ENCODE results near the gene C9orf50.
"Not testable (repeated sequence)": the region's sequence is repeated elsewhere in the genome, so short reads cannot be mapped to it uniquely, and the experiment has no call there.

C9orf50 gene

DNA sequence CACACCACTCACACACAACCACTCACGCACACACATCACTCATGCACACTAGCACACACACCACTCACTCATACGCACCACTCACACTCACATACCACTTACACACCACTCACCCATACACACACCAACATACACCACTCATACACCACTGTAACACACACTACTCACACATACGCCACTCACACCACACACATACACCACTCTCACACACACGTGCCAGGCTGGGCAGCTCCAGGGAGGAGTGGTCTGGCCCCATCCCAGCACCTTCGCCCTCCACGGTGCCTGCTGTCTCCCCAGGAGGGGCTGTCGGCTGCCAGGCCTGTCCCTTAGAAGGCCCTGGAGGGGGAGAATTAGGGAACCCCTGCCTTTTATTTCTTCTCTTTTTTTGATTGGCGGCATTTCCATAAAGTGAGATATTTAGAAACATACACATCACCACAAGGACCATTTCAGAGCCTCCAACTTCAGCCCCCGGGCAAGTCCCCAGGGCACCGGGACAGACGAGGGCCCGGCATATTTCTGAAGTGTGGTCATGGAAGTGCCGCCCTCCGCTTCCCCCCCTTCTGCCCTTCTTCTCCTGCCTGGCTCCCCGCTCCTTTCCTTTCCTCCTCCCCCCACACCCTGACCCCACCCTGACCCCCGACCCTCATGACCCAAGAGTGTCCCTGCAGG lies 27.3 kb upstream of the C9orf50 start:
- DNase-seq (ENCODE audit: low spot score): no peak

DNA sequence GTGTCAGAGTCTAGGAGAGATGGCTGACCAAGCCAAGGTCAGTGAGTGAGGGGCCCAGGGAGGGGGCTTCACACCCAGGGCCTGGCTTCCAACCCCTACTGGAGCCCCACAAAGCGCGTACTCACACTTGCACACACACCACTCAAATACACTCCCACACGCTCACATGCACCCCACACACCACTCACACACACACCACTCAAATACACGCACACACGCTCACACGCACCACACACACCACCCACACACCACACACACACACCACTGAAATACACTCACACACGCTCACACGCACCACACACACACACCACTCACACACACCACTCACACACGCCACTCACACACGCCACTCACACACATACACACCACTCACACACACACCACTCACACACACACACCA lies 26.7 kb upstream of the C9orf50 start:
- no peak for DNase-seq (ENCODE audit: low spot score)

DNA sequence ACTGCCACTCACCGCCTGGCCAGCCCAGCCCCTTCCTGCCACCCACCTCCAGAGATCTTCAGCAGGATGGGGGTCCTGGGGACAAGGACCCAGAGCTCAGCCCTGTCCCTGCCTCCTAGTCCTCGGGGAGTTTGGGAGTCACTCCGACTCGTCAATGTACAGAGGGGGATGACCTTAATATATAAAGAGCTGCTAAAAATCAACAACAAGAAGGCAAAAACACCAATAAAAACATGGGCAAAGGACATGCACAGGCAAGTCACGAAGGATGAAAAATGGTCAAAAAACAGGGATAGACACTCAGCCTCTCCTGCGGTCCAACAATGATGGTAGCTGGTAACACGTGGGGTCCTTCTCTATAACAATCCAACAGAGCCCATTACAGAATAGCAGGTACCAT lies 25.8 kb upstream of the C9orf50 start:
- no peak for DNase-seq (ENCODE audit: low spot score)

DNA sequence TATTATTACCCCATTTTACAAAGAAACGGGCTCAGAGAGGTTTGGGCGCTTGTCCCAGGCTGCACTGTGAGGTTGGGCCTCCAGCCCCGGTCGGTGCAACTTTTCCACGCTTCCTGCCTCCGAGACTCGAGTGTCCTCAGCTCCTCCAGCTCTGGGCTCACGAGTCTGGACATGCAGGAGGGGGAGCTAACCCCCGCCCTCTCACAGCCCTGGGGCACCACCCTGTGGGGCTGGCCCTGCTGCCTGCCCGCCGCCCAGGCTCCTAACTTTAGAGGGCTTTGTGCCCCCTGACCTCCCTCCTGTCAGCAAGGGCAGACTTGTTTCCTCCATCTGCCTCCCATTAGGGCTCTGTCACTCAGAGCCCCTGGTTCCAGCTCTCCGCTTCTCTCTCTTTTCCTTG lies 25.4 kb upstream of the C9orf50 start:
- DNase-seq (ENCODE audit: low spot score): no peak

DNA sequence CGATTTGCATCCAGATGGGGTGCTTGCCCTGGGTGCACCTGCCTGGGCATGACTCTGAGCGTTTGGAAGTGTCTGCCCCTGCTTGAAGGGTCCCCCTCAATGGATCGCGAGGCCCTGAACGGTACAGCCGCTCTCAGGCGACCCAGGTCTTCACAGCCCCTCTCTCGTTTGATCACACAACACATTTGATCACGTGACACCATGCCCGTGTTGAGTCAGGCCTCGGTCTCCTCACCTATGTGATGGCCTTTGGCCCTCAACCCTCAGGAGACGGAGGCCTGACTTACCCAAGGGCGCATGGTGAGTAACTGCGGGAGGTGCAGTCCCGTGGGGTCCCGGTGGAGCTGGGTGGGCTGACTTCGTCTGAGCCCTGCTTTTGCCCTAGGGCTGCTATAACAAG lies 24.0 kb upstream of the C9orf50 start:
- no peak for DNase-seq (ENCODE audit: low spot score)

DNA sequence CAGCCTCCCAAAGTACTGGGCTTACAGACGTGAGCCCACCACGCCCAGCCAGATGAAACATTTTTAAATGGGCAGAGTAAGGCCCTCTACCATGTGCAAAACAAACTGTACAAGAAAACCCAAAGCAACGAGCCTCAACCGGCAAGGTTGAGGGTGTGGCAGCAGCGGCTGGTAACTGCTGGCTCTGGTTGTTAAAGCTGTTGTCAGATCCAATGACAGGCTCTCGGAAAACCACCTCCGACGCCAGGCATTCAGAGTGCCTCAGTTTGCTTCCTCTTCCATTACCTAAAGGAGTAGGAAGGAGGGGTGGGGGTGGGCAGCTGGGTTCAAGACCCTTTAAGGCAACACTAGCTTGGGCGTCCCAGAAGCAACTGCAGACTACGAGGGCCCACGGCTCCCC lies 23.5 kb upstream of the C9orf50 start:
- no peak for DNase-seq (ENCODE audit: low spot score)

DNA sequence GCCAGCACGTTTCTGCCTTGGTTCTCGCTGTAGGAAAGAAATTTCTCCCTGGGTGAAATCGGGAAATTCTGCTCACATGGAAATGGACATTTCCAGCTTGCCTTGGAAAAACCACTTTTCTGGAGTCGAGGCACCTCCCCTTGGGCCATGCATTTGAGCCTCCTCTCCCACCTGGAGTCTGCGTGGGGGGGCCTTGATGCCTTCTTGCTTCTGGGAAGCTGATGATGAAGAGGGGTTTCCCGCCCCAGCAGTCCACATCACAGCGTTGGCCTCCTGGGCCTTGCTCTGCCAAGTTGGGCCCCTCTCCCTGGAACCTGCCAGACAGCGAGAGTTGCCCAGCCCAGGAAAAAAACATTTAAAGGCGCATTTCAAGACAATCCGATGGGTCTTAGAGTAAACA lies 22.8 kb upstream of the C9orf50 start:
- no peak for DNase-seq (ENCODE audit: low spot score)

DNA sequence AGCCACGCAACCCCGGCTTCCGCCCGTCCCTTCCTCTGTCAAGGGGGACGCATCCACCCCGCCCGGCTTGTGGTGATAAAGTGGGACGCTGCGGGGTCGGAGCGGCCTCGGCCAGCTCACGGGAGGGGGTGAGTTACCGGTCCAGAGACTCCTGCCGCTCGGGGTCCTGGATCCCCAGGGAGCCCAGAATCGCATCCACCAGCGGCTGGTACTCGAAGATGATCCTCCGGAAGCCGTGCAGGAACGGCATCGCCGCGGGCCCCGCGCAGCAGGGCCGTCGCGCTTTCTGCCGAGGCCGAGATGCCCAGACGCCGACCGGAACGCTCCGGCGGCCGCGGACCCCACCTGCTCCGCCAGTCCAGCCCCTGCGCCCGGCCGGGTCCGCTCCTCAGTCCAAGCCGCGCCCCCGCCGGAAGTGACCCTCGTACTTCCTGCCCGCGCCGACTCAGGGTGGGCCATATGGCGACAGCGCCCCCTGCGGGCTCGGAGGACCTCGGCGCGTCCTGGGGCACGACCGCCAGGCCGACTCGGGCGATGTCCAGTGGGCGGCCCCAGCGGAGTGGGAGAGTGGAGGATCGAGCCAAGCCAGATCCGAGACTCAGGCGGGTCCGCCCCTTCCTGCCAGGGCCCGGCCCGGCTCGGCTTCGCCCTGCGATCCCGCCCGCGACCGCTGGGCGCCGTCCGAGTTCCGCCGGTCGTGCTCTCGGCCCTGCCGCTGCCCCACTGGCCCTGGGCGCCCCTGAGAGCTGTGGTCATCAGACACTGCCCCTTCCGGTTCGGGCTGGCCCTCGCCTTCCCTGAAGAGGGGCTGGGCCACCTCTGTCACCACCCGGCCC lies 21.1 kb upstream of the C9orf50 start, which contains the start of gene ASB6:
TSS of gene ASB6 (minus strand) at position 402 of the 836 bp plus-strand sequence. CDS start at position 250, 152 bp downstream.
- peak; percentile 91 for DNase-seq (ENCODE audit: low spot score)

DNA sequence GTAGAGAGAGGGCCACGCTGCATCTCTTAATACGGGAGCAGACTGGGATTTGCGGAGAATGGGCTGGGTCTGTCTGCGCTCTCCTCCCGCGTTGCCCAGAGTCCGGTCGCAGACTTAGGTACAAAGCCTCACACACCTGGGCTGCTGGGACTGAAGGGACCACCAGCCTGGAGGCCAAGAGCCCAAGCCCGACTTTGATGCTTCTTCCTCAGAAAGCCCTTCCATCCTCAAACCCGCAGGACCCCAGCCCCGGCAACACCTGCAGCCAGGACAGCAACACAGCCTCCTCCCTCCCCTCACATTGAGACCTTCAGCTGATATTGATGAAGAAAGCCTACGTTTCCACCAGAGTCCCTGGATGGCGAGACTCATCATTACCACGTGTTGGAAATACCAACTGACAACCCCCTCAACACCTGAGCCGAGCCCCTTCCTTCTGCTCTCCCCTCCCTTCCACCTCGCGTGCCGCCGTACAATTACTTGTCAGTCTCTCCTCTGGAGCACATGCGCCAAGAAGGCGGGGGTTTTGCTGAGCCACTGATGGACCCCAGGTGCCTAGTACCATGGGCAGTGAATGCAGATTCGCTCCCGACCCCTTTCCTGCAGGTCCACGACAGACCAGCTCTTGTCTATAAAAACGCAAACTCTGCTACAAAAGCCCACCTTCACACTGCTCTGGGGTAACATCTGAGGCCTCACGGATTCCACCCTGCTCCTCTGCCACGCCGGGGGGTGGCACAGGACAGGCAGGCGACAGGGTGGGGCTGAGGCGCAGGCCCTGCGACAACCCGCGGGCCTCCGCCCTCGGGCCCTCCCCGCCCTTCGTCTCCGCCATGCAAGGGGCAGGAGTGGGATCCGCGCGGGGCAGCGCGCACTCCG lies 20.2 kb upstream of the C9orf50 start:
- no peak for DNase-seq (ENCODE audit: low spot score)

DNA sequence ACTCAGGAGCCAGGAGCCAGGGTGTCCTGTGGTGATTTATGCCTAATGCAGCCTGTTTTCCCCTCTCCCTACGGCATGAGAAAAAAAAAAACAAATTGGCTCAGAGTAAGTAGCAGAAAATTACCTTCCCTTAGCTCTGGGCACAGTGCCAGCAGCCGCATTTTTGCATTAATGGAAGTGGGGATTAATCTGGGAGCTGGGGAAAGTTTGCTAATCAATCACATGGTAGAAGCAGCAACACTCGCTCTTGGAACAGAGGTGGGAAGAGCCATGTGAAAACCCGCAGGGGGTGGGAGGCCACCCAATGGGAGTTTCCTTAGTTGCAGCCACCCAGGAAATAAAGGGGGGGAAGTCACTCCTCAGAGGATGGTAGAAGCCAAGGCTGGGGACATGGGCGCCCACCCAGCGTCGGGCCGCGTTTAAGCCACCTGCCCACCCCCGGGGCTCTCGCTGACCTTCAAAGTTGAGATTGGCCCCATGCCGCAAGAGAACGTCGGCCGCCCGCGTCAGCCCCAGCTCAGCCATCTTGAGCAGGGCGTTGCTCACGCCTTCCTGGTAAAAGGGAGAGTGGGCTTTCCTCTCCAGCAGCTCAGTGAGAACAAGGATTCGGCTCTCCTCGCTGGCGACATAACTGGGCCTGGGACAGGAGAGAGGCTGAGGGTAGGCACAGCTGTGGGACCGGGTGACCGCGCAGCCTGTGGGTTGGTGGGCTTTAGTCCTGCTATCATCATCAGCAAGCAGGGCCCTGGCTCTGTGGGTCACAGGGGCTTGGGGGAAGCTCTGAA lies 19.4 kb upstream of the C9orf50 start:
- DNase-seq (ENCODE audit: low spot score): no peak

DNA sequence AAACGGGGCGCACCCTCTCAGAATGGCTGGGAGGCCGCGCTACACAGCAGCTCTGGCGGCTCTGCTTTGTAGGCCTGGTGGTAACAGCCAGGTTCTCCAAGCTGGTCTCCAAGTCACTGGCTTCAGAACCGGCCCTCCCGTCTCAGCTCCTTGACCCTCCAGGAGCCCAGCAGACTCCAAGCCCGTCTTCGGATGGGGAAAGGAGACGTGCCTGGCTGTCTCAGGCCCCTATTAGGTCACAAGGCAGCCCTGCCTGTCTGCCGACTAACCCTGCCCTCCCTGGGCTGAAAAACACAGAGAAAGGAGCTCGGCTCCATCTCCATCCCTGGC lies 18.8 kb upstream of the C9orf50 start:
- DNase-seq (ENCODE audit: low spot score): no peak

DNA sequence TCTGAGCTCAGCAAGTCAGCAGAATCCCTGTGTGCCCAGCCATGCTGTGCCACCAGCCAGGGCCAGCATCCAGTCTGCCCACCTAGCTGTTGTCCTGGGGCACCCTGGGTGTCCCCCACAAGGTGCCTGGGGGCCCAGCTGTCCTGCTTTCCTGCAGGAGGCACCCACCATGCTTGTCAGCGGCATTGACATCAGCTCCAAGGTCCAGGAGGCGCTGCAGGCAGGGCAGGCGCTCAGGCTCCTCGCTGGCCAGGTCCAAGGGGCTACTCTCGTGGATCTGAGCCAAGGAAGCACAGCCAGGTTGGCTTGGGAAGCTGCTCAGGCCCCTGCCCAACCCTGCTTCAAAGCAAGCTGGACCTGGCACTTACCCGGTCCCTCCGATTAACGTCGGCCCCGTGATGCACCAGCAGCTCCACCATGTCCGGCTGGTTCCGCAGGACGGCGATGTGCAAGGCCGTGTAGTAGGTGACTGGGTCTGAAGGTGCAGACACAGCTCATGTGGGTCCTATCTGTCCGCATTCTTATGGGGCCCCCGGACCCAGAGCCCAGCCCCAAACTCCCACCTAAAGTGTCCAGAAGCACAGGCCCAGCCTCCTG lies 18.2 kb upstream of the C9orf50 start:
- no peak for DNase-seq (ENCODE audit: low spot score)

DNA sequence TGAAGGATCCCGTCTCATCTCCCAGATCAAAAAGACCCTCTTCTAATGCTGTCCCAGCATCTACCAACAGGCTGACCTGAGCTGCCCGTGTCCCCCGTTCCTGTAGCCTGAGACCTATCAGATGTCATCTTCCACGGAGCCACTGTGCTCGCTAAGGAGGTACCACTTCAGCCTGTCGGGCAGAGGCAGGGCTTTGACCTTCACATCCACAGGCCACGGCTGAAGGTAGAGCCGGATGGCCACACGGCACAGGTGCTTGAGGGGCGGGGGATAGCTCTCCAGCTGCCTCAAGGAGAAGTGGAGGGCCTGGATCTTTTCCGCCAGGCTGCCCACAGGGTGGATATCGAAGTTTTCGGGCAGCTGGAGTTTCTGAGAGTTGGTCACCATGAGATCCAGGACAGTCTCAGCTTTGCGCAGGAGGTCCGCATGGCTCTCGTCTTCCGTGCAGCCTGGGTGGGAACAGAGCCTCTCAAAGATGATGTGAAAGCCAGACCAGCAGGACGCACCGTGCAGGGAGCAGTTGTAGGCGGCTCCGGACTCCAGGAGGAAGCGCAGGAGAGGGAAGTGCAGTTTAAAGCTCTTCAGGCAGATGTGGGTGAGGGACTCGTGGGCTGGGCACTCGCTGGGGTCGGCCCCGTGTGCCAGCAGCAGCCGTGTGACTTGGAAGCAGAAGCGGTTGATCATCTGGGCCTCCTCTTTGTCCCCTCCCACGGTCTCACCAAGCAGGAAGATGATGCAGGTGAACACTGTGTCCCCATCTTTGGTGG lies 17.0 kb upstream of the C9orf50 start:
- no peak for DNase-seq (ENCODE audit: low spot score)

DNA sequence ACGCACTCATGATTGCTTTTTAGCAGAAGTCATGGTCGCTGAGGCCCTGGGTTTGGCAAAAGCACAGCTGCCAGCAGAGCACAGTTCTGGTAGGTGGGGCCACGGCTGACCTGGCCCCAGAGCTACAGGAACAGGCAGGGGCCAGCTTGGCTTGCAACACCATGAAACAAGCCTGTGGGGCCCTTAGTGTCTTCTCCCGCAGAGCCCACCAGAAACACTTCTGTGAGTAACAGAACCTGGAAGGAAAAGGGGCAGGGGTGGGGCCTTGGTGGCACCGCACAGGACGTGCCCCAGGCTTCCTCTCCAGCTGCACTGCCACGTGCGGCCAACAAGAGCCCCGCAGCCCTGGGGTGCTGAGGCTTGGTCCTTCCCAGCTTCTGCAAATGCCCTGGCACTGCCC lies 16.2 kb upstream of the C9orf50 start:
- DNase-seq (ENCODE audit: low spot score): no peak

DNA sequence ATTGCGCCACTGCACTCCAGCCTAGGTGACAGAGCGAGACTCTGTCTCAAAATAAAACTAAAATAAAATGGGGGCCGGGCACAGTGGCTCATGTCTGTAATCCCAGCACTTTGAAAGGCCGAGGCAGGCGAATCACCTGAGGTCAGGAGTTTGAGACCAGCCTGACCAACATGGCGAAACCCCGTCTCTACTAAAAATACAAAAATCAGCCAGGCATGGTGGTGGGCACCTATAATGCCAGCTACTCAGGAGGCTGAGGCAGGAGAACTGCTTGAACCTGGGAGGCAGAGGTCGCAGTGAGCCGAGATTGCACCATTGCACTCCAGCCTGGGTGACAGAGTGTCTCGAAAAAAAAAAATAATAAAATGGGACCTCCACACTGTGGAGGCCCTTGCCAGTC lies 15.4 kb upstream of the C9orf50 start:
- not testable (repeated sequence) for DNase-seq (ENCODE audit: low spot score)

DNA sequence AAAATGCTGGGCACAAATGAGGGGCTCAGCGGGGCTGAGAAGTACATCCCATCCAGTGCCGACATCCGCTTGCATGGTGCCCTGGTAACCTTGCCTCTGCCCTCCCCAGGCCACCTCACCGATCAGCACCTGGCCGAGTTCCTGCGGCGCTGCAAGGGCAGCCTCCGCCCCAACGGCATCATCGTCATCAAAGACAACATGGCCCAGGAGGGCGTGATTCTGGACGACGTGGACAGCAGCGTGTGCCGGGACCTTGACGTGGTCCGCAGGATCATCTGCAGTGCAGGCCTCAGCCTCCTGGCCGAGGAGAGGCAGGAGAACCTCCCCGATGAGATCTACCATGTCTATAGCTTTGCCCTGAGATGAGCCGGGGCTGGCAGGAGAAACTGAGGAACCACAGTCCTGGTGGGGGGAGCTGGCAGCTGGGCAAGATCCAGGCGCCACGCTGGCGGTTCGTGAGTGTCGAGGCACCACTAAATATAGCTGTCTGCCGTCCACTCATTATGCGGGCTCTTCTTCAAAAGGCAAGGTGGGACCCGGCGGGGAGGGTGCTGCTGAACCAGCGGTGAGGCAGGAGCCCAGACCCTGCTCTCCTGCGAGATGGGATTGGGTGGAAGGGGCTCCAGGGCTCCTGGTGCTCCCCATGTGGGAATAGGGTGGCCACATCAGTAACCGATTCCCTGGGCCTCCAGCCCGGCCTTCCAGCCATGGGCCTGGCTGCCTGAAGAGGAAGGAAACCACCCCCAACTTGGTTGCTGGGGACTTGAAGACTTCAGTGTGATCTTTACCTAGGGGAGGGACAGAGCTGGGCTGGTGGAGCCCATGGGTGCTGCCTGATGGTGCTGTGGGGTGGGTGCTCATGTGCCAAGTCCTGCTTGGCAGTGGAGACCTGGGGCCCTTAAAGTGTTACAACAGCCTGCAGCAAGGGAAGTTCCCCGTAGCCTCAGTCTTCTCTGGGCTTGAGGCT lies 14.5 kb upstream of the C9orf50 start:
- DNase-seq (ENCODE audit: low spot score): no peak

DNA sequence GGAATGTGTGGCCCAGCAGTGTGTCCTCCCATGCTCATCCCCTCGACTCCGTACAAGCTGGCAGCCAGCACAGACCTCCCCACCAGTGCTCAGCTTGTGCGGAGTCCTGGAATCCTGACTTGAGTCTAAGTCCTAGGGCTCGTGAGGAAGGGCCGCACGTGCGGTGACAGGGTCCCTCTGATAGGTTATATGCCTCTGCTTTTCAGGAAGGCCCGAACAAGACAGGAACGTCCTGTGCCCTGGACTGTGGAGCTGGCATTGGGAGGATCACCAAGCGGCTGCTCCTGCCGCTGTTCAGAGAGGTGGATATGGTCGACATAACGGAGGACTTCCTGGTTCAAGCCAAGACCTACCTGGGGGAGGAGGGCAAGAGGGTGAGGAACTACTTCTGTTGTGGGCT lies 12.9 kb upstream of the C9orf50 start:
- DNase-seq (ENCODE audit: low spot score): no peak

DNA sequence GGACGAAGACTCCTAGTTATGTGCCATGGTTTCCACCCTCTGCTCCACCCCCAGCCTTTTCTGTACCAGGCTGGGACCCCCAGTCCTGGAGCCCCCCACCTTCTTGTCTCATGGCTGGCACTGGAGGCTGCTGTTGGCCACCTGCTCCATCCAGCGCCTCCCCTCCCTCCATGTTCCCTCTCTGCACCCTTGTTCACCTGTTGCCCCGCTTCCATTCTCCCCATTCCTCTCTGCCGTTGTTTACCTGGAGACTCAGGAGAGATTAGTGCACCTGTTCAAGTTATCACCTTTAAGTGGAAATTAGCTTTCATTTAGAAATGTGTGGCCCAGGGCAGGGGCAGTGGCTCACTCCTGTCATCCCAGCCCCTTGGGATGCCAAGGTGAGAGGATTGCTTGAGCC lies 12.3 kb upstream of the C9orf50 start:
- no peak for DNase-seq (ENCODE audit: low spot score)

DNA sequence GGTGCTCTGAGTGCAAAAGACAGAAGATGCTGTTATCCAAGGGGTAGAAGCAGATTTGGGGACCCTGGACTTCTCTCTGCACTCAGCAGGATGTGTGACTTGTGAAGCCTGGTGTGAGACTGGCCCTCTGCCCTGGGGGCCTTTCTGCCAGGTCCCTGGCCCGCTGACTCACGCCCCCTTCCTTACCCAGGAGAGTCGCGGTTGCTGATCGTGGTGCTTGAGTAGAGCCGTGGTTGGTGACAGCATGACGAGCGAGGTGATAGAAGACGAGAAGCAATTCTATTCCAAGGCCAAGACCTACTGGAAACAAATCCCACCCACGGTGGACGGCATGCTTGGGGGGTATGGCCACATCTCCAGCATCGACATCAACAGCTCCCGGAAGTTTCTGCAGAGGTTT lies 11.6 kb upstream of the C9orf50 start:
- no peak for DNase-seq (ENCODE audit: low spot score)

Data from pons (tissue), 1 donor.